A549 (cell line): Measurements from ENCODE around the gene ITPRIP. TPM values are rescaled to one million over a fixed set of nuclear protein-coding genes. Genes with fewer than 3 reads are reported as not detected.

Experiments used
- ATAC-seq, 2 experiments: fragments of 200-7000 bp in 1 of 2; fragments of >200 bp in 1 of 2; cut with Nextera tagmentation in 1 of 2; cut with Tn5 transposase in 1 of 2; 3 replicates each; pipeline versions ENCODE4 v1.8.0 to v1.9.1; 2018 to 2020; ENCODE audit warnings: mild to moderate bottlenecking in 1 of 2, moderate library complexity in 1 of 2
- CTCF ChIA-PET: fragments of 300-600 bp; sonication (Branson Sonifier 250); formaldehyde crosslinking; extraction: SDS; loops from one replicate; lab custom pipeline; 2021; ENCODE audit warnings: antibody characterized with exemption, inconsistent platforms; lab: Yijun Ruan, JAX
- POLR2A ChIA-PET: fragments of 350-600 bp; formaldehyde crosslinking; extraction: SDS; loops from one replicate; lab custom pipeline; 2021; ENCODE audit warnings: antibody characterized with exemption, inconsistent platforms; lab: Yijun Ruan, JAX
- DNase-seq, 2 experiments: peaks; one replicate each; pipeline versions ENCODE4 v3.0.0 to v3.0.0-alpha.2; 2011 to 2016; ENCODE audit warnings: low read depth in 1 of 2, low spot score in 1 of 2
- FAIRE-seq: peaks from 2 replicates; lab custom pipeline; 2011; peaks lifted over from hg19 to GRCh38; lab: Jason Lieb, UNC
- H3K27ac ChIP-seq, 2 experiments: fragments of >200 bp; sonication (Bioruptor Twin); formaldehyde crosslinking; 3 replicates each; pipeline ENCODE4 v1.5.1; 2016 to 2017
- H3K4me1 ChIP-seq: fragments of >200 bp; sonication (Bioruptor Twin); formaldehyde crosslinking; 3 replicates; pipeline ENCODE4 v1.6.1; 2016
- H3K4me2 ChIP-seq: fragments of >200 bp; sonication (Bioruptor Twin); formaldehyde crosslinking; 3 replicates; pipeline ENCODE4 v1.6.1; 2016
- H3K4me3 ChIP-seq: fragments of >200 bp; sonication (Bioruptor Twin); formaldehyde crosslinking; 3 replicates; pipeline ENCODE4 v1.5.1; 2016
- H3K9me3 ChIP-seq: fragments of >200 bp; sonication (Bioruptor Twin); formaldehyde crosslinking; 3 replicates; pipeline ENCODE4 v1.6.1; 2016
- BHLHE40 ChIP-seq: IDR thresholded peaks from 2 replicates; pipeline ENCODE4 v1.6.1; 2012; ENCODE audit warnings: low read depth, low read length, inconsistent platforms
- CBX2 ChIP-seq: fragments of 200-600 bp; sonication (generic); IDR thresholded peaks from 2 replicates; pipeline ENCODE4 v1.6.1; 2016; ENCODE audit warnings: low read depth, mild to moderate bottlenecking, borderline replicate concordance
- CBX8 ChIP-seq: fragments of 200-600 bp; sonication (generic); IDR thresholded peaks from 2 replicates; pipeline ENCODE4 v1.6.1; 2016
- CEBPB ChIP-seq, 2 experiments: fragments of >200 bp in 1 of 2; sonication (Bioruptor Twin) in 1 of 2; formaldehyde crosslinking in 1 of 2; IDR thresholded peaks; 2 replicates each; pipeline ENCODE4 v1.6.1; 2012 to 2016
- CHD2 ChIP-seq: fragments of 150-350 bp; IDR thresholded peaks from 2 replicates; pipeline ENCODE4 v1.6.1; 2014; ENCODE audit warnings: low read length; ENCODE audit not compliant: partially characterized antibody
- CHD4 ChIP-seq: fragments of 200-600 bp; sonication (generic); IDR thresholded peaks from 2 replicates; pipeline ENCODE4 v1.6.1; 2016; ENCODE audit warnings: antibody characterized with exemption, mild to moderate bottlenecking, borderline replicate concordance
- EHF ChIP-seq: fragments of 250-450 bp; sonication (Bioruptor Pico); IDR thresholded peaks from 2 replicates; pipeline ENCODE4 v1.5.0; 2020; ENCODE audit warnings: mild to moderate bottlenecking
- FOSB ChIP-seq: fragments of 250-450 bp; sonication (Bioruptor Pico); IDR thresholded peaks from 2 replicates; pipeline ENCODE4 v1.5.0; 2020; ENCODE audit warnings: mild to moderate bottlenecking, moderate library complexity
- HEYL ChIP-seq: fragments of 250-450 bp; sonication (Bioruptor Pico); IDR thresholded peaks from 2 replicates; pipeline ENCODE4 v1.8.0; 2021; ENCODE audit warnings: mild to moderate bottlenecking, moderate library complexity
- HOXB5 ChIP-seq: fragments of 250-450 bp; sonication (Bioruptor Pico); IDR thresholded peaks from 2 replicates; pipeline ENCODE4 v1.5.0; 2020; ENCODE audit warnings: mild to moderate bottlenecking, moderate library complexity
- KDM1A ChIP-seq: fragments of 200-600 bp; sonication (generic); IDR thresholded peaks from 2 replicates; pipeline ENCODE4 v1.6.1; 2016; ENCODE audit warnings: low read depth, mild to moderate bottlenecking
- KDM5A ChIP-seq: fragments of 200-600 bp; sonication (generic); IDR thresholded peaks from 2 replicates; pipeline ENCODE4 v1.6.1; 2016; ENCODE audit warnings: antibody characterized with exemption, mild to moderate bottlenecking
- MAFK ChIP-seq: fragments of 450-650 bp; IDR thresholded peaks from 2 replicates; pipeline ENCODE4 v1.6.1; 2014; ENCODE audit not compliant: partially characterized antibody
- NPAS2 ChIP-seq: fragments of 250-450 bp; sonication (Bioruptor Pico); IDR thresholded peaks from 2 replicates; pipeline ENCODE4 v1.8.0; 2022; ENCODE audit warnings: mild to moderate bottlenecking, moderate library complexity, borderline replicate concordance
- NR3C1 ChIP-seq: fragments of >200 bp; sonication (Bioruptor Twin); formaldehyde crosslinking; IDR thresholded peaks from 3 replicates; pipeline ENCODE4 v1.6.1; 2017
- PHF8 ChIP-seq: fragments of 200-600 bp; sonication (generic); IDR thresholded peaks from 2 replicates; pipeline ENCODE4 v1.6.1; 2016; ENCODE audit warnings: low read depth, mild to moderate bottlenecking, antibody characterized with exemption, moderate library complexity, borderline replicate concordance
- POLR2A ChIP-seq: IDR thresholded peaks from 2 replicates; pipeline ENCODE4 v1.6.1; 2012; ENCODE audit warnings: mild to moderate bottlenecking, low read length
- RNF2 ChIP-seq: fragments of 200-600 bp; sonication (generic); IDR thresholded peaks from 2 replicates; pipeline ENCODE4 v1.6.1; 2016; ENCODE audit warnings: low read depth, mild to moderate bottlenecking, antibody characterized with exemption, moderate library complexity, borderline replicate concordance
- TP53 ChIP-seq: fragments of 250-450 bp; sonication (Bioruptor Pico); IDR thresholded peaks from 2 replicates; pipeline ENCODE4 v1.5.0; 2021; ENCODE audit warnings: mild to moderate bottlenecking, moderate library complexity
- ZNF302 ChIP-seq: fragments of 250-450 bp; sonication (Bioruptor Pico); IDR thresholded peaks from 2 replicates; pipeline ENCODE4 v1.9.0; 2021; ENCODE audit warnings: inconsistent platforms, mild to moderate bottlenecking, moderate library complexity
- WGBS: methylation state at CpG from one replicate; pipeline ENCODE4 v1.1.6; 2017; ENCODE audit errors: missing lambda C conversion rate; 5-methylcytosine and 5-hydroxymethylcytosine counted together
- polyA minus RNA-seq: library from RNA; depleted of rRNA, polyadenylated mRNA; stranded (reverse); fragments of >200 nt; gene quantifications from 2 replicates; pipeline ENCODE4 v1.2.3, GENCODE V29; 2011; rRNA and poly(A)+ RNA removed
- polyA plus RNA-seq, 4 experiments: library from polyadenylated mRNA; depleted of rRNA in 3 of 4; stranded (reverse); fragments of >200 nt; fragmentation: RNase III in 1 of 4; extraction: RNeasy Plus Mini Kit Qiagen cat#74134 plus additional on column Dnase treatment in 1 of 4; gene quantifications; 2 replicates in 3 of 4; 3 replicates in 1 of 4; pipeline ENCODE4 v1.2.3, GENCODE V29; 2011 to 2017
- TF ChIP-seq, protein P1 (sequence below): fragments of 200-600 bp; sonication (generic); IDR thresholded peaks from 2 replicates; pipeline ENCODE4 v1.6.1; 2016; ENCODE audit warnings: antibody characterized with exemption, mild to moderate bottlenecking, moderate library complexity
- TF ChIP-seq, protein P2 (sequence below): fragments of >200 bp; sonication (Bioruptor Twin); formaldehyde crosslinking; IDR thresholded peaks from 3 replicates; pipeline ENCODE4 v1.5.1; 2016
- TF ChIP-seq, protein P3 (sequence below): fragments of 150-350 bp; IDR thresholded peaks from 2 replicates; pipeline ENCODE4 v1.6.1; 2014; ENCODE audit warnings: low read depth, mild to moderate bottlenecking, low read length
- TF ChIP-seq, protein P4 (sequence below): fragments of >200 bp; sonication (Bioruptor Twin); formaldehyde crosslinking; IDR thresholded peaks from 2 replicates; pipeline ENCODE4 v1.6.1; 2016
- TF ChIP-seq, protein P5 (sequence below): IDR thresholded peaks from 2 replicates; pipeline ENCODE4 v1.6.1; 2012; ENCODE audit warnings: low read depth, borderline replicate concordance
- TF ChIP-seq, protein P6 (sequence below): fragments of 450-650 bp; IDR thresholded peaks from 2 replicates; pipeline ENCODE4 v1.6.1; 2014; ENCODE audit warnings: antibody characterized with exemption
- TF ChIP-seq, protein P7 (sequence below): fragments of >200 bp; sonication (Bioruptor Twin); formaldehyde crosslinking; IDR thresholded peaks from 3 replicates; pipeline ENCODE4 v1.6.1; 2016

Gene ITPRIP, protein sequence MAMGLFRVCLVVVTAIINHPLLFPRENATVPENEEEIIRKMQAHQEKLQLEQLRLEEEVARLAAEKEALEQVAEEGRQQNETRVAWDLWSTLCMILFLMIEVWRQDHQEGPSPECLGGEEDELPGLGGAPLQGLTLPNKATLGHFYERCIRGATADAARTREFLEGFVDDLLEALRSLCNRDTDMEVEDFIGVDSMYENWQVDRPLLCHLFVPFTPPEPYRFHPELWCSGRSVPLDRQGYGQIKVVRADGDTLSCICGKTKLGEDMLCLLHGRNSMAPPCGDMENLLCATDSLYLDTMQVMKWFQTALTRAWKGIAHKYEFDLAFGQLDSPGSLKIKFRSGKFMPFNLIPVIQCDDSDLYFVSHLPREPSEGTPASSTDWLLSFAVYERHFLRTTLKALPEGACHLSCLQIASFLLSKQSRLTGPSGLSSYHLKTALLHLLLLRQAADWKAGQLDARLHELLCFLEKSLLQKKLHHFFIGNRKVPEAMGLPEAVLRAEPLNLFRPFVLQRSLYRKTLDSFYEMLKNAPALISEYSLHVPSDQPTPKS
- polyA plus RNA-seq (2011; rRNA removed): 14.8 and 17.4 TPM in 2 replicates
- 8.0 and 12.1 TPM in 2 replicates for polyA plus RNA-seq (2012; cell fraction: cytosol; rRNA removed)
- polyA plus RNA-seq (2012; cell fraction: nucleus; rRNA removed): 17.9 and 19.4 TPM in 2 replicates
- polyA plus RNA-seq (2017; fragmentation: RNase III; extraction: RNeasy Plus Mini Kit Qiagen cat#74134 plus additional on column Dnase treatment): 18.3 to 21.0 TPM (median 19.8 TPM) in 3 replicates
- polyA minus RNA-seq: 20.6 and 23.2 TPM in 2 replicates

DNA sequence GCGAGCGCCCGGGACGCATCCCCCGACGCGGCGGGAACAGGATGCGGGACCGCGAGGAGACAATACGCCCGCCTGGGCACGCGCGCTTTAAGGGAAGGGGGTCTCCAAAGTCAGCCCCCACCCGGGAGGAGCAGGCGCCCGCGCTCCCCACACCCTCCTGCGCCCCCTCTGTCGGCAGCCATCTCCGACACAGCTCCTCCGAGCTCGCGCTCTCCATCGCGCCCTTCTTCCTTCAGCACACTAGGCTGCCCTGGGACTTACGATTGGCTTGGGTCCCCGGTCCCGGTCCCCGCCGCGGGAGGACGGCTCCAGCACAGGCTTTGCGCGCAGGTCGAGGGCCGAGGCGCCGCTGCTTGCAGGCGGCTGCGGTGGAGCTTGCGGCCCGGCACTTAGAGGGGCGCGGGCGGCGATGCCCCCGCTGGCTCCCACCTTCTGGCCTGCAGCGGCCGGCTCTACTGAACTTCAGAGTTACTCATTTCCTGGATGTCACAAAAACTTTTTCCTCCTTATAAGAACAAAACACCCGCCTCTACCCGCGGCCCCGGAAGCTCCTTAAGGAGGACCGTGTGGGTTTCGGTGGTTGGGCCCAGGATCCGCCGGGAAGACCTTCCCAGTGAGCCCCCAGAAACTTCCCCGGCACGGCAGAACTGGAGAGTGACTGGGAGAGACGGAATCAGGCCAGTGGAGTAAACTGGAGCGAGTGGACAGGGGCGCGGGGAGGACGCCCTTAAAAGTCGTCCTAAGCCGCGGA is at the start of gene ITPRIP:
Gene ITPRIP (minus strand): TSS at position 481 of the 751 bp plus-strand sequence. CDS start 22,414 bp downstream, outside the sequence.
- under 1% methylated on average over 53 of the region's 70 CpGs for WGBS
- FAIRE-seq: no peak
- Histone ChIP-seq H3K9me3 (no peaks in the 10 kb centered on the region), H3K4me1 (peaks cover 40% of the 10 kb centered on the region), H3K4me3 (peak within 1 kb of the TSS; percentile 67), H3K4me2 (peak within 1 kb of the TSS; percentile 88), H3K27ac (peak within 1 kb of the TSS; percentile 85 to 93)
- ATAC-seq: peak; percentile 84 to 87
- ChIA-PET CTCF (interaction anchor here (0.8 to 7.4 kb wide), 17 partner anchors 8 to 579 kb away, joined by 3 to 67 read pairs (median 8); partner anchors contain the start of gene CFAP58), POLR2A (interaction anchor here (1.1 to 2.5 kb wide), 10 partner anchors 9 to 216 kb away, joined by 3 to 17 read pairs (median 7); partner anchors contain the start of genes CFAP58, GSTO2 and SFR1)
- DNase-seq: peak; percentile 78 to 81
- TF ChIP-seq, protein P1, sequence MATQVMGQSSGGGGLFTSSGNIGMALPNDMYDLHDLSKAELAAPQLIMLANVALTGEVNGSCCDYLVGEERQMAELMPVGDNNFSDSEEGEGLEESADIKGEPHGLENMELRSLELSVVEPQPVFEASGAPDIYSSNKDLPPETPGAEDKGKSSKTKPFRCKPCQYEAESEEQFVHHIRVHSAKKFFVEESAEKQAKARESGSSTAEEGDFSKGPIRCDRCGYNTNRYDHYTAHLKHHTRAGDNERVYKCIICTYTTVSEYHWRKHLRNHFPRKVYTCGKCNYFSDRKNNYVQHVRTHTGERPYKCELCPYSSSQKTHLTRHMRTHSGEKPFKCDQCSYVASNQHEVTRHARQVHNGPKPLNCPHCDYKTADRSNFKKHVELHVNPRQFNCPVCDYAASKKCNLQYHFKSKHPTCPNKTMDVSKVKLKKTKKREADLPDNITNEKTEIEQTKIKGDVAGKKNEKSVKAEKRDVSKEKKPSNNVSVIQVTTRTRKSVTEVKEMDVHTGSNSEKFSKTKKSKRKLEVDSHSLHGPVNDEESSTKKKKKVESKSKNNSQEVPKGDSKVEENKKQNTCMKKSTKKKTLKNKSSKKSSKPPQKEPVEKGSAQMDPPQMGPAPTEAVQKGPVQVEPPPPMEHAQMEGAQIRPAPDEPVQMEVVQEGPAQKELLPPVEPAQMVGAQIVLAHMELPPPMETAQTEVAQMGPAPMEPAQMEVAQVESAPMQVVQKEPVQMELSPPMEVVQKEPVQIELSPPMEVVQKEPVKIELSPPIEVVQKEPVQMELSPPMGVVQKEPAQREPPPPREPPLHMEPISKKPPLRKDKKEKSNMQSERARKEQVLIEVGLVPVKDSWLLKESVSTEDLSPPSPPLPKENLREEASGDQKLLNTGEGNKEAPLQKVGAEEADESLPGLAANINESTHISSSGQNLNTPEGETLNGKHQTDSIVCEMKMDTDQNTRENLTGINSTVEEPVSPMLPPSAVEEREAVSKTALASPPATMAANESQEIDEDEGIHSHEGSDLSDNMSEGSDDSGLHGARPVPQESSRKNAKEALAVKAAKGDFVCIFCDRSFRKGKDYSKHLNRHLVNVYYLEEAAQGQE: peak; percentile 28; the same call in 1 of the 2 replicates
- TF ChIP-seq, protein P2, sequence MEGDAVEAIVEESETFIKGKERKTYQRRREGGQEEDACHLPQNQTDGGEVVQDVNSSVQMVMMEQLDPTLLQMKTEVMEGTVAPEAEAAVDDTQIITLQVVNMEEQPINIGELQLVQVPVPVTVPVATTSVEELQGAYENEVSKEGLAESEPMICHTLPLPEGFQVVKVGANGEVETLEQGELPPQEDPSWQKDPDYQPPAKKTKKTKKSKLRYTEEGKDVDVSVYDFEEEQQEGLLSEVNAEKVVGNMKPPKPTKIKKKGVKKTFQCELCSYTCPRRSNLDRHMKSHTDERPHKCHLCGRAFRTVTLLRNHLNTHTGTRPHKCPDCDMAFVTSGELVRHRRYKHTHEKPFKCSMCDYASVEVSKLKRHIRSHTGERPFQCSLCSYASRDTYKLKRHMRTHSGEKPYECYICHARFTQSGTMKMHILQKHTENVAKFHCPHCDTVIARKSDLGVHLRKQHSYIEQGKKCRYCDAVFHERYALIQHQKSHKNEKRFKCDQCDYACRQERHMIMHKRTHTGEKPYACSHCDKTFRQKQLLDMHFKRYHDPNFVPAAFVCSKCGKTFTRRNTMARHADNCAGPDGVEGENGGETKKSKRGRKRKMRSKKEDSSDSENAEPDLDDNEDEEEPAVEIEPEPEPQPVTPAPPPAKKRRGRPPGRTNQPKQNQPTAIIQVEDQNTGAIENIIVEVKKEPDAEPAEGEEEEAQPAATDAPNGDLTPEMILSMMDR: no peak; the same call in 2 of the 3 replicates
- TF ChIP-seq CHD2: no peak
- TF ChIP-seq CBX8: no peak
- TF ChIP-seq, protein P3, sequence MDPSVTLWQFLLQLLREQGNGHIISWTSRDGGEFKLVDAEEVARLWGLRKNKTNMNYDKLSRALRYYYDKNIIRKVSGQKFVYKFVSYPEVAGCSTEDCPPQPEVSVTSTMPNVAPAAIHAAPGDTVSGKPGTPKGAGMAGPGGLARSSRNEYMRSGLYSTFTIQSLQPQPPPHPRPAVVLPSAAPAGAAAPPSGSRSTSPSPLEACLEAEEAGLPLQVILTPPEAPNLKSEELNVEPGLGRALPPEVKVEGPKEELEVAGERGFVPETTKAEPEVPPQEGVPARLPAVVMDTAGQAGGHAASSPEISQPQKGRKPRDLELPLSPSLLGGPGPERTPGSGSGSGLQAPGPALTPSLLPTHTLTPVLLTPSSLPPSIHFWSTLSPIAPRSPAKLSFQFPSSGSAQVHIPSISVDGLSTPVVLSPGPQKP: no peak
- TF ChIP-seq CHD4: no peak
- TF ChIP-seq CBX2: no peak
- TF ChIP-seq RNF2: peak; percentile 68; the same call in 1 of the 2 replicates
- peak; percentile 54; the same call in 1 of the 2 replicates for TF ChIP-seq PHF8
- no peak for TF ChIP-seq MAFK
- TF ChIP-seq NR3C1: no peak
- no peak for TF ChIP-seq HOXB5 (CRISPR knock-in tag)
- peak; percentile 58 for TF ChIP-seq POLR2A
- TF ChIP-seq TP53 (CRISPR knock-in tag): no peak
- TF ChIP-seq KDM1A: no peak
- no peak for TF ChIP-seq BHLHE40
- TF ChIP-seq, protein P4, sequence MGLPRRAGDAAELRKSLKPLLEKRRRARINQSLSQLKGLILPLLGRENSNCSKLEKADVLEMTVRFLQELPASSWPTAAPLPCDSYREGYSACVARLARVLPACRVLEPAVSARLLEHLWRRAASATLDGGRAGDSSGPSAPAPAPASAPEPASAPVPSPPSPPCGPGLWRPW: no peak
- TF ChIP-seq CEBPB (IDR thresholded peaks at IDR 0.05): no peak
- no peak for TF ChIP-seq EHF (CRISPR knock-in tag)
- no peak for TF ChIP-seq KDM5A
- TF ChIP-seq, protein P5, sequence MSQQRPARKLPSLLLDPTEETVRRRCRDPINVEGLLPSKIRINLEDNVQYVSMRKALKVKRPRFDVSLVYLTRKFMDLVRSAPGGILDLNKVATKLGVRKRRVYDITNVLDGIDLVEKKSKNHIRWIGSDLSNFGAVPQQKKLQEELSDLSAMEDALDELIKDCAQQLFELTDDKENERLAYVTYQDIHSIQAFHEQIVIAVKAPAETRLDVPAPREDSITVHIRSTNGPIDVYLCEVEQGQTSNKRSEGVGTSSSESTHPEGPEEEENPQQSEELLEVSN: no peak
- TF ChIP-seq, protein P6, sequence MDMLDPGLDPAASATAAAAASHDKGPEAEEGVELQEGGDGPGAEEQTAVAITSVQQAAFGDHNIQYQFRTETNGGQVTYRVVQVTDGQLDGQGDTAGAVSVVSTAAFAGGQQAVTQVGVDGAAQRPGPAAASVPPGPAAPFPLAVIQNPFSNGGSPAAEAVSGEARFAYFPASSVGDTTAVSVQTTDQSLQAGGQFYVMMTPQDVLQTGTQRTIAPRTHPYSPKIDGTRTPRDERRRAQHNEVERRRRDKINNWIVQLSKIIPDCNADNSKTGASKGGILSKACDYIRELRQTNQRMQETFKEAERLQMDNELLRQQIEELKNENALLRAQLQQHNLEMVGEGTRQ: no peak
- TF ChIP-seq HEYL (CRISPR knock-in tag): no peak
- no peak for TF ChIP-seq NPAS2
- no peak for TF ChIP-seq ZNF302 (CRISPR knock-in tag)
- no peak for TF ChIP-seq FOSB (CRISPR knock-in tag)
- TF ChIP-seq, protein P7, sequence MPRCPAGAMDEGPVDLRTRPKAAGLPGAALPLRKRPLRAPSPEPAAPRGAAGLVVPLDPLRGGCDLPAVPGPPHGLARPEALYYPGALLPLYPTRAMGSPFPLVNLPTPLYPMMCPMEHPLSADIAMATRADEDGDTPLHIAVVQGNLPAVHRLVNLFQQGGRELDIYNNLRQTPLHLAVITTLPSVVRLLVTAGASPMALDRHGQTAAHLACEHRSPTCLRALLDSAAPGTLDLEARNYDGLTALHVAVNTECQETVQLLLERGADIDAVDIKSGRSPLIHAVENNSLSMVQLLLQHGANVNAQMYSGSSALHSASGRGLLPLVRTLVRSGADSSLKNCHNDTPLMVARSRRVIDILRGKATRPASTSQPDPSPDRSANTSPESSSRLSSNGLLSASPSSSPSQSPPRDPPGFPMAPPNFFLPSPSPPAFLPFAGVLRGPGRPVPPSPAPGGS: 0 out of 3 replicates have a peak, but pooled peaks have one; percentile 37
